Stimulated activated CD8-positive, alpha-beta memory T cell treated with anti-CD3 and anti-CD28 coated beads, Interleukin-15, amount 100 ng/mL, for 1 hour (primary cell): Measurements from ENCODE around the gene TMEM231.
A peak's percentile ranks its signal among the peaks of the same experiment; 100 is the strongest.
"Not testable (repeated sequence)": the region's sequence is repeated elsewhere in the genome, so short reads cannot be mapped to it uniquely, and the experiment has no call there.

Experiments used
- DNase-seq: peaks from one replicate; pipeline ENCODE4 v3.0.0-alpha.2; 2020; ENCODE audit warnings: low read depth

The TMEM231 gene

GRCh38 chr16:75566758-75567255 lies 10.8 kb upstream of the TMEM231 start:
- DNase-seq = no peak

GRCh38 chr16:75566040-75566757 lies 10.1 kb upstream of the TMEM231 start, which contains the start of gene GABARAPL2:
TSS of gene GABARAPL2 (plus strand) at chr16:75566379. CDS start at chr16:75566487, 108 bp downstream.
- DNase-seq = peak; percentile 81

GRCh38 chr16:75565640-75566039 lies 9.6 kb upstream of the TMEM231 start:
- DNase-seq = no peak

- DNase-seq = no peak
Observed at GRCh38 chr16:75559564-75560372, 3.7 kb upstream of the TMEM231 start.

- DNase-seq = no peak
Observed at GRCh38 chr16:75558846-75559401, 2.9 kb upstream of the TMEM231 start.

- no peak for DNase-seq
Observed at GRCh38 chr16:75556431-75556950, 439 bp upstream of the TMEM231 start.

GRCh38 chr16:75555213-75555706 lies 792 bp downstream of the TMEM231 start:
- no peak for DNase-seq

GRCh38 chr16:75552951-75553350 lies 3.1 kb downstream of the TMEM231 start:
- no peak for DNase-seq

GRCh38 chr16:75550211-75550662 lies 5.8 kb downstream of the TMEM231 start:
- DNase-seq = no peak

GRCh38 chr16:75548456-75548855 lies 7.6 kb downstream of the TMEM231 start:
- DNase-seq = not testable (repeated sequence)

GRCh38 chr16:75546293-75546692 lies 9.8 kb downstream of the TMEM231 start:
- DNase-seq = no peak

GRCh38 chr16:75545879-75546278 lies 10.2 kb downstream of the TMEM231 start:
- DNase-seq = not testable (repeated sequence)

GRCh38 chr16:75542462-75542861 lies 13.6 kb downstream of the TMEM231 start:
- not testable (repeated sequence) for DNase-seq

GRCh38 chr16:75541236-75541635 lies 14.8 kb downstream of the TMEM231 start:
- DNase-seq = no peak

GRCh38 chr16:75538882-75539565 lies 17.0 kb downstream of the TMEM231 start:
- not testable (repeated sequence) for DNase-seq

- no peak for DNase-seq
Observed at GRCh38 chr16:75537776-75538175, 18.3 kb downstream of the TMEM231 start.

GRCh38 chr16:75535901-75536300 lies 20.2 kb downstream of the TMEM231 start, which contains the start of gene CHST5:
TSS of gene CHST5 (minus strand) at chr16:75536108. CDS start at chr16:75530384, 5,724 bp downstream.
- no peak for DNase-seq

- no peak for DNase-seq
Observed at GRCh38 chr16:75535211-75535843, 20.7 kb downstream of the TMEM231 start.

- no peak for DNase-seq
Observed at GRCh38 chr16:75534560-75535205, 21.4 kb downstream of the TMEM231 start.

- DNase-seq = no peak
Observed at GRCh38 chr16:75532791-75533190, 23.3 kb downstream of the TMEM231 start.
